CD4-positive, alpha-beta T cell treated with Interleukin-10 for 1 hour (primary cell): ENCODE measurements around the gene STK24.

Source experiments
- DNase-seq: peaks from one replicate; pipeline ENCODE4 v3.0.0-alpha.2; 2020

Gene STK24

DNA sequence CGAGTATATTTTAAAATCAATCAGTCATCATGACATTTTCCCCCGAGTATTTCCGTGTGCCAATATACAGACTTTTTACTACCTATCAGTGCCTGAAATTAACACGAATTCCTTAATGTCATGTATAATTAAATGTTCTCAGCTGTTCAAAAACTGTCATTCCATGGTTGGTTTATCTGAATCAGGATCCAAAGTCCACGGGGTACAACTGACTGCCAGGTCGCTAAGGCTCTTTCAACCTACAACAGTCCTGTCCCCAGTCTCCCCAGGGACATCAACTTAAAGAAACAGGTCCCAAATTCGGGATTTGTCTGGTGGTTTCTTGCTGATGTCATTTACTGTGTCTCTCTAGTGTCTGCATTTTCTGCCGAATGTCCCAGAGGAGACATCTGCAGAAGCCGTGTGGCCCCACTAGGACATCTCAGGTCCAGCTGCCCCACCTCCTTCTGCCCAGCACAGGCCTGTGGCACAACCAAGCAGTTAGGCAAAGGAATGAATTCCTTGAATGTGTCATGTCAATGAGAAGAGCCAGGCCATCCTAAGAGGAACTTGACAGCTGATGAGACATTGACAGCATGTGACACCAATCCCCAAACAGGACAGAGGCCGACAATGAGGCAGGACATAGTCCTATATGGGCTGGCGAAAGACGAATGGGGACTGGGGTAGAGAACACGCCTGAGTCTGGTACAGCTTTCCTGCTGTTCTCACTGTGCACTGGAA is 109.5 kb downstream of the STK24 start:
- no peak for DNase-seq

DNA sequence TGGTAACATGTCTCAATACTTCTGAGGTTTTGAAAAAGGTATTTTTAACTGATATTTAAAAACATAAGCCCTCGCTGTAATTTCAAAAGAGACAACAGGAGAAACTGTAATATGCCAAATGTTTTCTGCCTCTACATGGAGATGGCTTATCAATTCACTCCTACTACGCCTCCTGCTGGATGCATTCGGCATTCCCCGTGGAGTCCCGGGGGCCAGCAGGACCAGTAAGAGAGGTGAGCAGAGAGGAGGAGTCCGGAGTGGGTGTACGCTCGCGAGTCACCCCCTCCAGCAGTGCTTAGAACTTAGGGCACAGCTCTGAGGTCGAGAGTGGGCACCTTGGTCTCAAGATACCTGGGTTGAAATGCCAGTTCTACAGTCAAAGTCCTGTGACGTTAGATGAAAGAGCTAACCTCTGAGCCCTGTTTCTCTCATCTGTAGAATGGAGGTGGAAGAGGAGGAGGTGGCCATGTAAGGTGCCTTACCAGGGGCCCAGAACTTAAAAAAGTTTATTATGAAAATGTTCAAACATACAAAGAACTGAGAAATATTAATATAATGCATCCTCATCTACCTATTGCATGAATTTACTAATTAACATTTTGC is 110.2 kb downstream of the STK24 start:
- DNase-seq, result peak; percentile 46

DNA sequence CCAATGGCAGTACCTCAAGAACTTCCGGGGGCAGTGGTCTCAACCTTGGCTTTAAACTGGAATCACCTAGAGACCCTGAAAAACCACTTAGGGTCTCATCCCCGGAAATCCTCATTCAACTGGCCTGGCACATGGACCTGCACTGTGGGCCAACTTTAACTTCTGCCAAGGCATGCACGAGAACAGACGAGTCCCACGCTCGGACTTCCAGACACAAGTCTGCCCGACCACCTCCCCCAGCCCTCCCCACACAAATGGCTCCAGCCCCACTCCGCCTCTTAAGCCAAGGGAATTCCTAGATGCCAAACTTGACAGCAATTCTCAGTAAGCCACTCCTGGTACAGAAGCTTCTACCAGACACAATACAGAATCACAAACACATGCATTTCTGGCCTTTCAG is 114.0 kb downstream of the STK24 start:
- DNase-seq, result no peak

DNA sequence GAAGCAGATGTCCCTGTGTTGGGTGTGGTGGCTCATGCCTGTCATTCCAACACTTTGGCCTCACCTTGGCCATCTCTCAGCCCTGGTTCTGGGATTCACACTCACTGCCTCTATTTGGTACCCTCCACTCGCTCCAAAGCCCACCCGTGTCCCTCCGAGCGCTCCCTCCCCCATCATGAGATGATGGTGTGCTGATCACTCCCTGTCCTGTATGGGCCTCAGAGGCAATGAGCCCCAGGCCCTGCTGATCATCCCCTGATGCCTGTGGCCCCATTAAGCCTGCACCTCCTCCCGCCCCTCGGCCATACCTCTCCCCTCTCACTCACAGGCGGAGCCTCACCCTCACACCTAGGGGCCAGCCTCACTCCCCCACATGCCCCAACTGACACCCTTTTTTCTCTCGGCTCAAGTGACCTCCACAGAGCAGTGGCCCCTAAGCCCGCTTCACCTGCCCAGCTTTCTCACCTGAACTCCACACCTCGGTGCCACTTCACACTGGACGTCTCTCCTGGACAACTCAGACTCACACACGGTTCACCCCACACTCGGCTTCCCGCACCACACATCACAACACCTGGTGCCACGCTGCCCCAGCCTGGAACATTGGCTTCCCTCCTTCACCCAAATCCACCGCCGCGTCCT is 114.5 kb downstream of the STK24 start:
- no peak for DNase-seq

DNA sequence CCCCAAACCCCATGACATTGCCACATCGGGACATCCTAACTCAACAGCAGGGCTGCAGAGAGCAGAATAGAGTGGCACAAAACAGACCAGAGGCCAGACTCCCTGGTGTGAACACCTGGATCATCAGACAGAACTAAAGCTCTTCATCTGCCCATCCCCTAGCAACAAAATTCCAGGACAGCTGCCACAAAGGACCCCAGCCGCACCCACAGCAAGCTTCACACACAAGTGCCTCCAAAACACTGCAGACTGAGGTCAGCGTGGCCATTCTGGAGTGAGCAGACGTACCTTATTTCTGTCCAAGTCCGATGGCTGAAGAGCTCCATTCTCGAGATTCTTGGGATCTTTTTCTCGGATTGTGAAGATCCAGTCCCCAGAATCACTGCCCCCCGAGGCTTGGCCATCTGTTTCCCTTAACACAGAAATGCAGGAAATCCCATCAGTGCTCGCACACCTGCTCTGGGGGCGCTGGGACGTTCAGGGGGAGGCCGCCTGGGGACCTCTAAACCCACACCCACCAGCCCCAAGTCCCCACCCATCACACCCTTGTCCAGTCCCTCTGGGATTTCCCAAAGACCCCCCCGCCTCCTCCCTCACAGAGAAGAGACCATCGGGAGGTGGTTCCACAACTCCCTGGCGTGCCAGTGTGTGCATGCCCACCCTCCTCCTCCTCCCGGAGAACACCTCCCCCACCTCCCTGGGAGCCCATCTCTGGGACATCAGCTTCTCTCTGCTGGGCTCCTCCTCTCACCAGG is 115.2 kb downstream of the STK24 start:
- DNase-seq, result no peak

DNA sequence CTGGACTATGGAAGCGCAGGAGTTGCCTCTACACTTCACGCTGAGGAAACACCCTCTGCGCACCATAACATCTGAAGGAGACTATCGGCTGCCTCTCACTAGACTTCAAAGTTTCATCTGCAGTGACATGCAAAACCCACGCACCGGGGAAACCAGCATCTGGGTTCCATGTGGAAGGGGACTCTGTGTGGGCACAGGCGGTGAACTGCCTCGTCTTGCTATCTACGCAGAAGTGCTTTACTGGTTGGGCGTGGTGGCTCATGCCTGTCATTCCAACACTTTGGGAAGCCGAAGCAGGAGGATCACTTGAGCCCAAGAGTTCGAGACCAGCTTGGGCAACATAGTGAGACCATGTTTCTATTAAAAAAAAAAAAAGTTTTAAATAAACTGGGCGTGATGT is 116.4 kb downstream of the STK24 start:
- no peak for DNase-seq

DNA sequence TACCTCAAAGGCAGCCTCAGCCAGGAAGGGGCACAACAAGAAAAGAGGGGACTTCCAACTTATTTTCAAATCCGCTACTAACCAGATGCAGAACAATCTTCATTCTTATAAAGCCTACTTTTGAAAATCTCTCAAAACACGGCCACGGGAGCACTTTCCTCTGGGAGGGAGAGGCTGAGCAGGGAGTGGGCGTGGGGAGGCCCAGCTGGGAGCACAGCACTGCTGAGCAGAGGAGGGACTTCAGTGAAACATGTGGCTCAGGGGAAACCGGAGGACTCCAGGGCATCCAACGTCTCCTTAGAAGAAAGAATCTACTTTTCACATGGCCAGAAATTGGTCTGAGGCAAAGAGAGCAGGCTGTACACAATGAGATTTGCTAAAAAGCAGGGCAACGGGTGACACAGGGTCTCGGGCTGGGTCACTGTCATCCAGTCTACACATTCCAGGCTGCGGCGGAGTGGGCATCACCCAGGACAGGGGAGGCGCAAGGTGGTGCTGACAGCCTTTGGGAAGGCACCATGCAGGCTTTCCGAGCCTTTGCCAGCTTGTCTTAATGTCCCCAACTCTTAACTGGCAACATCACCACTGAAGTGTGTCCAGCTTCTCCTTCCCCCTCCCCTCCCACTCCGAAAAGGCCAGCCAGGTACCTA is 117.1 kb downstream of the STK24 start:
- DNase-seq, result no peak

DNA sequence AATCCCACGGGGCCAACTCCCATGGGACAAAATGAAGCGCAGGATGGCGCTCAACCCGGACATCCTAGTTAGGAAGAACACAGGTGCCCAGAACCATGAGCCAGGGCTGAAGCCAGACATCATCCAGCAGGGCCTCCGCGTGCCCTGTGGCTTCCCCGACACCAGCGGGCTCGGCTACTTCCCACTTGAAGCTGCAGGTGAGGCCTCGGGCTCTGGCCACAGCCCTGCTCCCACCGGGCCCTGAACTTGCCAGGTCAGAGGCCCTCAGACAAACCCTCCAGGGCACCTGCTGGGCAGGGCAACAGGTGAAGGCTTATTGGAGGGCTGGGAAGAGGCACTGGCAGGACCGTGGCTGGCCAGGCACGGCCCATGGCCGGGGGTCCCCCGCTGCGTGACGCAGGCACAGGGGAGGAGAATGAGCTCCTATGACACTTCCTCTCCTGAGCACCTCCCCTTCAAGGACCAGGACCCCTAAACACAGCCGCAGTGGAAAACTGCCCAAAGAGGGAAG is 117.7 kb downstream of the STK24 start:
- no peak for DNase-seq

DNA sequence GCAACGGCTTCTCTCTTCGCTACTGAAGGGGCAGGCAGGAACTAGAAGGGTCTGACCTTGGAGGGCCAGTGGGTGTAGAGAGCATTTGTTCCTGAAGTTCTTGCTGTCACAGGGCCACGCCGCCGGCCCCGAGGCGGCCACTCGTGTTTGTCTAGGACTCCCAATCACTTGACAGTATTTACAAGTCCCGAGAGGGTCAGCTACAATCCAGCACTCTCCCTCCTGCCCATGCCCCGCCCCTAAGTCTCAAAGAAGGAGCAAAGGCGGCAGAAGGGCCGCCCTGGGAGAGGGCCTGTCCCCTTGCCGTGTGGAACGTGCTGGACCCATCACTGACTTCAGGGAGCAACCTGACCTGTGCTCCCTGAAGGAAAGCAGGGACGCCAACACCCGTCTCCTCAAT is 118.5 kb downstream of the STK24 start:
- no peak for DNase-seq

DNA sequence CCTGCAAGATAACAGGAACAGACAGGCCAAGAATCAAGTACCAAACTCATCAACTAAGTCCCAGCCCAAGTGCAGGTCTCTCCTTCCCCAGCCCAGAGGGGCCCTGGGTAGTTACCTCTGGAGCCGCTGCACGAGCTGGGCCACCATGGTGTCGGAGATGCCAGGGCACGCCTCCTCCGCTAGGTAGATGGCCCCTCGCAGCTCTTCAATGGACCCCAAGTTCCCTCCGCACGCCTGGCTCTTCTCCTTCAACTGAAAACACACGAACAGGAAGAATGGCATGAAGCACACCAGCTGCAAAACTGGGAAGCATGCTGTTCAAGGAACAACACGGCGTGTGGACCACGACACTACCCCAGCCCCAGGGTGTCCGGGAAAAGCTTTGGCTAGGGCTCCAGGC is 119.9 kb downstream of the STK24 start:
- DNase-seq, result no peak

DNA sequence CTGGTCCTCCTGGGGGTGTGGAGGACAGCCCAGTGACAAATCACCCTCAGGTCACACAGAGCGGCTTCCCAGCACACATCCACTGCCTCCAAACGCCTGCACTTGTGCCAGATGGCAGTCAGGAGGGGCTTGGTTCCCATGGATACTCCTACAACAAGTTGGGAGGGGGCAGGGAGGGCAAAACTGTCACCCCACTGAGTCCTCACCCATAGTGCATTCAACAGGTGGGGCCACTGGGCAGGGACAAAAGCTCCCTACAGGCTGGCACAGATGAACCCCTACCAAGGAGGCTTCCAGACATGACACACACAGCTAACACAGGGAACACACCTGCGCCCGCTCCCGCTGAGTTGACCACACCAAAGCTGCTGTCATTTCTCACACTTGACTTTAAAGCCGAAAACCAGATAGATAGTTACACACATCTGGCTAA is 120.5 kb downstream of the STK24 start:
- no peak for DNase-seq

DNA sequence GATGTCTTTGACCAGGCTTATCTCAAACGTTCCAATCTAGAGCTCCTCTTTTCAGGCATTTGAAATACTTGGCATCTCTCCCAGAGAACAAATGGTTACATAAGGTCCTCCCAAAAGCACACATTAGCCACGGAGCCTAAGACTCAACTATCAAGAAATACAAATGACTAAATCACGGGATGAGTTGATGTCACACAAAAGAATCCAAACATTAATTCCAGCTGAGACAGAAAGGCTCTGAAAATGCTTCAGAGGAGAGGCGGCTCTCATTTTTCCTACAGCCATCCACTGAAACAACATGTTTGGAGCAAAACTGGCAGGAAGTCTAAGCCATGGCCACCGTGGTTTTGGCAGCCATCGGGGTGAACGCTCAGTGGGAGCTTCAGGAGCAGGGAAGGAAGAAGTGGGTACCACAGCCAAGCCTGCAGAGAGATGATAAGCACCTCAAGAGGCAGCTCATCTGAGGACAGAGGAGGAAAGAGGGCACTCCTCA is 122.5 kb downstream of the STK24 start:
- no peak for DNase-seq

DNA sequence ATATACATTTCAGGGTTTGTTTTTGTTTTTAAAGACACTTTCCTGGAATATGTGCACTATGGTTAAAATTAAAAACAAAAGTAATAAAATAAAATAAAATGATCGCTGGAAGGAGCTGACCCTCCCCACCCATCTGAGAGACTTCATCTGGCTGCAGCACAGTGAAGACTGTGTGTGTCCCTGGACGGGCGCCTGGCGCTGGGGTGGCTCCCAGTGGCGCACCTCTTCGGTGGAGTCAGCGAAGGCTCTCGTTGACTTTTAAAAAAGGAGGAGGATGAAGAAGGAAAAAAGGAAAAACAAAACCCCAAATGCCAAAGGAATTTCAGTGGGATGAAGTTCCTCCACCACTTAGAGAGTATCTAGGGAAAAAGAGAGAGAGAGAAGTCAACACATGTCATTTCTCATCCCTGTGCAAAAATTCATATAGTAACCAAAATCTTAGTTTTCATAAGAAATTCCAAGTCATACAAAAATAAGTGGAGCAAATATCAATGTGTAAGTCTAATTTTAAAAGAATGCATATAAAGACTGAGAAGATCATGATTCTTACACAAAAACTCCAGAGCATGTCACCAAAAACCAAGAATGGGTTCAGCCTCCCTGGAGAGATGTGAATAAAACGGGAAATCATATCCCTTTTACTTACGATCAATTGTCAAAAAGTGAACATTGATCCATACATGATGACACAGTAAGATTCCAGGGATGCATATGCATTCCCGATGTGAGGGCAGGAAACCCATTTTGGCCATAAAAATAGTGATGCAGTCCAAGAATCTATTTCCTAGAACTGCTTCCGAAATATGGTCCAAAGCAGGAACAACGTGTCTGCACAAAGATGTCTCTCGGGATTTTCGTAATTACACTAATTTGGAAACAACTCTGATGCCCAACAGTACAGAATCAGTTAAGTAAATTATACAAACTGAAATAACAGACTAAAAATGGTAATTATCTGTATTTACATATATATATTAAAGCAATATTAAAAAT is 123.8 kb downstream of the STK24 start:
- DNase-seq, result no peak

DNA sequence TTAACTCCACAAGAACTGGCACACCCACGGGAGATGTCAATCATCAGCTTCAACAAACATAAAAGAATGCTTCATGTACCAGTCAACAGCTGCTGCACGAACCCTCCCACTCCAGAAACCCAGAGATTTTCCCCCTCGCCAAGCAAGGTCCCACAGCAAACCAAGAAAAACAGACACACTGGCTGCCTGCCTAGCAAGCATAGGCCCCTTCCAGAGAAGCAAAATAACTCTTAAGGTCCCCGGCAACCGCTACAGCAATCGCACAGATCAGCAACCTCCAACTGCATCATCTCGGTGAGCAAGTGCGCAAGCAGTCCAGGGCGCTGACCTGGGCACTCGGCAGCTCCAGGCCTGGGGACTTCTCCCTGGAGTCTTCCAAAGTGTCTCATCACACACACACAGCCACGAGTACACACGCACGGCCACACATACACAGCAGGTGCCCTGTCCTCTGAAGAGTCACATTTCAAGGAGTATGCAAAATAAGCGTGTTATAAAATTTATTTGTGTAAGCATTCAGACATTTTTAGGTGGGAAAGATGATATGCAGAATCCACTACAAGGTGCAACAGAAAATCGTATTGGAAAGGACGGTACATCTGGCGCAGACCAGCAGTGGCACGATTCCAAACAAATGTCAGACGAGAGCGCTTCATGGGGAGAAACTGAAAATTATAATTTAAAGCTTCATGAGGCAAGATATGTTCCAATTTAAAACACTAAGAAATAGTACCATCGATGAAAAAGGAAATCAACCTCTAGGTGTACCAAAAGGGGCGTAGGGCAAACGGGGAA is 125.0 kb downstream of the STK24 start:
- no peak for DNase-seq

DNA sequence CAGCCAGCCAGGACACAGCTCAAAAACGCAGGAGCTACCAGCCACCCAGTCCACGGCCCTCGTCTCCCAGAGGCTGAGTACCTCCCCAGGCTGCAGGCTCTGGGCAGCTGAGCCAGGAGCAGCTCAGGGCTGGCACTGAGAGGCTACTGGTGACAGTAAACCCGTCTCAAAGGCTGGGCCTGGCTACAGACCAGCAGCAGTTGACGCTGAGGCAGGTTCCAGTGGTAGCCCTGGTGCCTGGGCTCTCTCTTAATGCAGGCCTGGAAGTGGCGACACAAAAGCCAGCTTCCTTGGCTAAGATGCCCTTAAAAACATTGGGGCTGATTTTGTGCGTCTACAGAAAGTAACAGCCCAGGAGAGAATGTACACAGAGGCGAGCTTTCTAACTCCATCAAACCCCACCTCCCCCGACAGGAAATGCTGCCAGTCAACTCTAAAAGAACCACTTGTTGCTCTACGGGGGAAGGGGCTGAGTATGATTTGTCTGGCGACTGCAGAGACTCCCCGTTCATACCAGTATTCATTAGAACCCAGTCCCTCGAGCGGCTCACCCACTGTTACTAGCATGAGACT is 126.3 kb downstream of the STK24 start:
- DNase-seq, result peak; percentile 17

DNA sequence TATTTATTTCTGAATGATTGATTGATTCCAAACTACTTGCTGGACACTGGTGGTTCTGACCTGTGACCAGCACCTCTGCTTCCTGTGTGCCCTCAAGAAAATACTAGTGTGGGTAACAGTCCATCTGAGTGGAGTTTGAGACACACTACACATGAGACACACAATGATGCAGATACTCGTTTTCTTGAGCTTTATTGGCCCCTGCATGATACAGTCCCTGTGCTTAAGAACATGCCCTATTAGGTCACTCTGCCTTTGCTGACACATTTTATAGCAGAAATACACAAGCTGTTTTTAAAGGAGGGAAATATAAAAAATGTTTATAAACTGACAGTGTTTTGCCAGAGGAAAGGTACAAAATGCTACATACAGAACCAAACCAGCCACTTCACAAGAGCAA is 126.9 kb downstream of the STK24 start:
- DNase-seq, result no peak

DNA sequence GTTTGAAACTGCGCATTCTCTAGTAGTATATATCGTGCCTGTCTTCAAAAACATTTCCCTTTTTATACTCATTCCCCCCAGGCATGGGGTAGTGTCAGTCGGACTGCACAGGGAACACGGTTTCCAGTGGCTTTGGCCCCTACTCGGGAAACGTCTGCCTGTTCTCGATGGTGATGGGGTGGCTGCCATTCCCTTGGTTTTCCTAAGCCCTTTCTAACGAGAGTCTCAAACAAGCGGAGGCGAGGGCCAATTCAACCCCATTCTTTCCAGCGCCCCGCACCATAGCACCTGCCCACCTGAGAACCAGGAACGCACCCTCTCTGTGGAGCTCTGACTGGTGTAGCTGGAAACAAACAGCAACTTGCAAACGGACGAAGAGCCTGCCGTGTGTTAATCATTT is 127.6 kb downstream of the STK24 start:
- no peak for DNase-seq

DNA sequence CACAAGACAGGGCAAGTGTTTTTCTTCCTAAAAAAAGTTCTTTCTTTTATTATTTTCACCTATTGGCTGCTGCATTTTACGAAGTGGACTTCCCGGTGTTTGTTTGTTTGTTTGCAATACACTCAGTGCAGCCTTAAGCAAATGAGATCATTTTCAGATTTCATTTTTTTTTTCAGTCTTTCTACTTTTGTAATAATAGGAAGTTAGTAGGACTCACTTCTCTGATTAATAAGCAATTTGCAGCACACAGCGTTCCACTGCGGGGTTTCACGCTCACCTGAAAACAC is 128.3 kb downstream of the STK24 start:
- no peak for DNase-seq

DNA sequence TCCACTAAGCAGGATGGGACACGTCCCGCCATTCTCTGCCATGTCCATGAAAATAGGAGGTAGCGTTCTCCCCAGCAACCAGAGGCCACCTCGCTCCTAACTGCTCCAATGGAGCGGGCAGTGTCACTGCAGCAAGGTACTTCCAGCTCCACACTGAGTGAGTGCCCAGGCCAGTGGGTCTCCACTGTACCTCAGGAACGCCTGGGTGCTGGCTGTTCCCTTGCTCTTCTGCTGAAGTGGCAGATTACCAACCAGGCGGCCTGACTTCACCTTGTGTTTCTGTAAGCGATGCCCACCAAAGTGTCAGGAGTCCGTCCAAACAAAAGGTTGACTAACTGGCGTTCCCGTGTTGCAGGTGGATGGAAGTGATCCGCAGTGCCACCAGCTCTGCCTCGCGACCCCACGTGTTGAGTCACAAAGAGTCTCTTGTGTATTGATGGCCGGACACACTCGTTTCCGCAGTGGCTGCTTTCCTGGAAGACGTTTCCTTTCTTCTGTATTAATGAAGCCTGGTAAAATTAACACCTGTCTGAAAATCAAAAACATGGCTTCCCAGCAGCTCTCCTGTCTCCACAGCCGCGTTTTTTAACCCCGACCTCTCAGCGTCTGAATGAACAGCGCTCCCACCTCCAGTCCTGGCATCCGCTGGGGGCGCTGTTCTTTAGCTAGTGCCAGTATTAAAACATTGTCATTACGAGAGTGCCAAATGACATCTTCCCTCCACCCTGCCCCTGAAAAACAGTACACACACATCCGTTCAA is 128.8 kb downstream of the STK24 start:
- peak; percentile 27 for DNase-seq

DNA sequence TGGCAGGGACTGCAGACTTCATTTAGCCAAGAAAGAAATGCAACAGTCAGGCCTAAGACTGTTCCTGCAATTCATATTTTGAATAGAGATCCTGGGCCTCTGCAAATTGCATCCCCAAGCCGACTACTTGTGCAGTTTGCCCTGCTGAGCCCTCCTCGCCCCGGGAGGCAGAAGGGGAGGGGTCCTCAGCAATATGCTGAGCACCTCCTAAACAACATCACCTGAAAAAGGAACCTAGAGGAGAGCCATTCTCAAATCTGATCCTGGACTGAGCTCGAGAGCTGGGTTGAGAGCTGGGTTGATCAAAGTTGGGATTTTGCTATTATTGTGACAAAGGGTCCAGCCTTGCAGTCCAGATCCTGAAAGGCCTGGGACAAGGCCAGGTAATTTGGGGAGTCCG is 129.8 kb downstream of the STK24 start:
- DNase-seq, result no peak
